GM18508 (cell line): ENCODE results near the gene ALS2.
"Not testable (repeated sequence)": the region's sequence is repeated elsewhere in the genome, so short reads cannot be mapped to it uniquely, and the experiment has no call there.

Experiments used
- ATAC-seq: cut with Tn5 transposase; IDR thresholded peaks from one replicate; pipeline ENCODE4 v1.9.1; 2021; ENCODE audit warnings: moderate number of reproducible peaks; ENCODE audit not compliant: insufficient read depth, unreplicated experiment

Gene ALS2

DNA sequence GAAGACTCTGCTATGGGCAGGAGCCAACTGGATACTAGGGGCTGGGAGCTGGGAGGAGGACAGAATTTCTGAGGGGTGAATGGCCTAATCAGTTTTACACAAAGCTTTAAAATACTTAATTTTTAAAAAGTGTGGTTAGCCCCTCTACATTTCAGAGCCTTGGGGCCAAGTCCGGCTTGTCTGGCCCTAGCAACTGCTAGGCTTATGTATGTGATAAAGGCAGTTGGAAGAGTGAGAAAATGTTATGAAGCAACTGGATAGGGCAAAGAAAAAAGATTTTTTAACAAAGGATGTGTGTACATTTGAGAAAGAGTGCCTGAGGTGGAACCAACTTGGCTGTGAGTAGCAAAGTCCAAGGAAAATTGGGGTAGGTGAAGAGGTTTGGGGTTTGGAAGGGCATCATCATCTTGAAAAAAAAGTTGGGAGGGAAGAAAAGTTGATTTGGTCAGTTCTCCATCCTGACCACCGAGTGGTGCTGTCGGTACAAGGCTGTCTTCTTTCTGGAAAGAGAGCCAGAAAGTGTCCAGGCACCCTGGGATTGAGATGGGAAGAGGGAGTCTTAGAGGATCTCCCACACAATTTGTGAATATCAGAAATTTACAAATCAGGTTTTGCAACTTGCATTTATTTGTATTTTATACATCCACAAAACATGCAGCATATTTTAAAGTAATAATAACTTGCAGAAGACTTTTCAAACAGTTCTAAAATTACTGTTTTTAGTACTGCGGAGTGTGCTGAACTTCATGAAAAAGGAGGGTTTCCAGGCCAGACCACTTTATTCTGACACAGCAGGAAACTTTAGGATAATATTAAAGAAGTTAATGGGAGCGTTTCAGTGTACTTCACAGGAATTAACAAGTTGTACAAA lies 15.1 kb upstream of the ALS2 start:
- no peak for ATAC-seq

DNA sequence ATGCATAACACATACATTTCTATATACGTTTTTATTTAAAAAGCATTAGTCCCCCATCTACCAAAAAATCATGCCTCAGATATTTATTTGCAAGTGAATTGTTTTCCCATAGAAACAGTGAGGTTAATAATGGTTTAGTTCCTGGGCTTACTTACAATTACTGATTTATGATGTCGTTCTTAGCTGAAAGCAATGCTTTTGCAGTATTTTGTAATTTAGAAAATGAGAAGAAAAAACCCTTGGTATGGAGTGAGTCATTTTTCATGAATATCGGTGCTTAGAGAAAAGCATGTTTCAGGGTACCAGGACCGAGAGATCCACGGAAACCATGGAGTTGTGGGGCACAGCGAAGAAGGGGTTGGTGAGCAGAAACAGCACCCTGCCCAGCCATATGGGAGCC lies 13.6 kb upstream of the ALS2 start:
- no peak for ATAC-seq

GRCh38 chr2:201793631-201794030 lies 12.9 kb upstream of the ALS2 start:
- ATAC-seq = no peak

DNA sequence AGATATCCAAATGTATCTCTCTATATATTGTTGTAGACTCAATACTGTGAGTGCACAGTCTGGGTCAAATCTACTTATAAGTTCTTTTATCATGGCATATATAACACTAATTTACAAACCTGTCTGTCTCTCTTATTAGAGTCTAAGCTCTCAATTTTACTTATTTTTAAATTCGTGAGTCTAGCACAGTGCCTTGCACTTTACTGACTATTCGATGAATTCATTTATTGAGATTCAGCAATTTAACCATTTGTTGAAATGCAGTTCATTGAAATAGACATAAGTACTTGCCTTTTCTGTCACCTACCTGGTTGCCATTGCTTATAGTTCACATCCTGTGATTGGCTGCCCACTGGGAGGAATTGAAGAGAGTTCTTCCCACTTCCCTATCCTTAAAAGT lies 10.3 kb upstream of the ALS2 start:
- ATAC-seq = no peak

DNA sequence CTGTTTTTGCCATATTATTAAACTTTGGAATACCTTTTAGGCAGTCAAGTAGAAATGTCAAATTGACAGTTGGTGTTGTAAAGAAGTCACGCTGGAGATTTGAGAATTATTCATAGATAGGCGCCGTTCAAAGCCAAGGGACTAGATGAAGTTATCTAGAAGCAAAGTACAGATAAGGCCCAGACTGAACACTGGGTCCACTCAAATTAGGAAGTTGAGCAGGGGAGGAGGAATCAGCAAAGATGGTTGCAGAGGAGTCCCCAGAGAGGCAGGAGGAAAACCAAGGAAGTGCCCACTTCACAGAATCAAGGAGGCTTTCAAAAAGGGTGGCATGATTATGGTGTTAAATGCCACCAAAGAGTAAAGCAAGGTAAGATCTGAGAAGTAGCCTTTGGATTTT lies 9.6 kb upstream of the ALS2 start:
- no peak for ATAC-seq

- no peak for ATAC-seq
Observed at GRCh38 chr2:201789395-201789794, 8.7 kb upstream of the ALS2 start.

GRCh38 chr2:201788371-201788770 lies 7.6 kb upstream of the ALS2 start:
- ATAC-seq = no peak

DNA sequence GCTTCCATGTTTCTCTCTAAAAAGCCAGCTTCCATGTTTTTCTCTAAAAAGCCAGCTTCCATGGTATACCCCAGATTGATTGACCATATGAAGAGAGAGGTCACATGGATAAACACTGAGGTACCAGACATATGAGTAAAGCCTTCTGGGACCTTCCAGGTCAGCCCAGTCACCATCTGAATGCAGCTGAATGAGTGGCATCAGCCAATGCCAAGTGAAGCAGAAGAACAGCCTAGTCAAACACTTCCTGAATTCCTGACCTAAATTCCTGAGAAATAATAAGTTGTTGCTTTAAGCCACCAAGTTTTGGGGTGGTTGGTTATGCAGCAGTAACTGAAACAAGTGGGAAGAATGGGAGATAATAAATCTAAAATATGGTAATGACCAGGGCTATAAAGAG lies 5.7 kb upstream of the ALS2 start:
- ATAC-seq = no peak

- no peak for ATAC-seq
Observed at GRCh38 chr2:201785135-201785534, 4.4 kb upstream of the ALS2 start.

DNA sequence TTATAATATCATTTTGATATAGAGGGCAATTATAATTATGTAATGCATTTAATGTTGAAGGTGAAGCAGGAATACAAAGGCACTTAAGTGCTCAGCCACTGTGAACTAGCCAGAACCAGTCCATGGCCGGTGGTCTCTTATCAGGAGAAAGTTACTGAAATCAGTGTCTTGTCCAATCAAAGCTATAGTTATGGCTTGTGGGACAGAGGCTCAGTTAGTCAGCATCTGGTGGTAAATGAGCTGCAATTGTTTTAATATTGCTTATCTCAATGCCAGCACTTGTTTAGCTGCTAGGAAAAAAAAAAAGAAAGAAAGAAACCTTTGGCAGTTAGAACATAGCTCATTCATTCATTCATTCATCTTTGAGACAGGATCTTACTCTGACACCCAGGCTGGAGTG lies 3.8 kb upstream of the ALS2 start:
- ATAC-seq = no peak

DNA sequence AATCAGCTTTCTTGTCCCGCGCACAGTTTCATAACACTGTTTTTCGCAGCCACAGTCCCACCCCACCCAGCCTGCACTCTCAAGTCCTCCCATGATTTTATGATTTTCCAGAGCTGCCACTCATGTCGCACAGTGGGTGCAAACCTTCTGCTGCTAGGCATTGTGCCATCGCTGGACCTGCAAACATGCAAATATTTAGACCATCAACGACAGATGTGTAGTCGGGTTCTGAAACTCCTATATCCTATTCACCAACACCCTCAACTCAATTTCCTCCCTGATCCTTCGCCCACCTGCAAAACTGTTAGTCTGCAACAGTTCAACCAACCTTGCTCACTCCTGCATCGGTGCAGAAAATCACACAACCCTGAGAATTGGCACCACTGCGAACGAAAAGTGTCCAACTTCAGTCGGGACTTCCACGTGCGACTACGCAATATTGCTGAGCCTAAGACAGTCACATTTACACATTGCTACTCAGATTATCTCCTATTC lies 871 bp upstream of the ALS2 start:
- ATAC-seq = no peak

- no peak for ATAC-seq
Observed at GRCh38 chr2:201779901-201780673, 646 bp downstream of the ALS2 start.

- no peak for ATAC-seq
Observed at GRCh38 chr2:201777869-201778268, 2.9 kb downstream of the ALS2 start.

DNA sequence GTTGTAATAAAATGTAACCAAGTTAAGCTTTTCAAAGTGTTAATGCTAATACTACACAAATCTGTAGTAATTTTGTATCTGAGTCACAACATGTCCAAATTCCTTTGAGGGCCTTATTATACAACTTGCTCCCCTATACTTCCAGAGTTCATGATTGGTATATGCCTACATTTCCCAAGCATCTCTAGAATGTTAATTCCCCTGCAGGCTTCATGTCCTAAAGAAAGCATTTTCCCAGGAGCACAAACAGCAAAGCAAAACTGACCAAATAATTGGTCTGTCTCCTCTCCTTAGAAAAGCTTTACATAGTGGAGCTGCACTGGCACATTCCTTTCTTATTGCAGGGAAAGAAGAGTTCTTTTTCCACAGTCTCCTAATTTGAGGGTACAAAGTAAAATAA lies 3.7 kb downstream of the ALS2 start:
- ATAC-seq = no peak

GRCh38 chr2:201775326-201775725 lies 5.4 kb downstream of the ALS2 start:
- ATAC-seq = no peak

DNA sequence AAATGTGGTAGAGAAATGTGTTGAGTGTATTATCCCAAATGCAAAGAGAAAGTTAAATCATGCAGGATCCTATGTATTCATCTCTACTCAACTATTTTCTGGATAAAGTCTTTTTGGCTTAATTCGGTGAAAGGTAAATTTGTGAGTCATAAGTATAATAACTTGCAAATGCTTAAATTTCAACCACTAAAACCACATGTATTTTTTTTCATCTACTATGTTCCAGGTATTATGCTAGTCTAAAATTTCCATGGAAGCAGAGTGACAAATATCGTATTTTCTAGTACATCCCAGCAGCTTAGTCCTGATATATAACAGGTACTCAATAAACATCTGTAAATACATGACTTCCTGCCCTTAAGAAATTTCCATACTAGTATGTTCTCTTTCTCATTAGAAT lies 6.2 kb downstream of the ALS2 start:
- no peak for ATAC-seq

DNA sequence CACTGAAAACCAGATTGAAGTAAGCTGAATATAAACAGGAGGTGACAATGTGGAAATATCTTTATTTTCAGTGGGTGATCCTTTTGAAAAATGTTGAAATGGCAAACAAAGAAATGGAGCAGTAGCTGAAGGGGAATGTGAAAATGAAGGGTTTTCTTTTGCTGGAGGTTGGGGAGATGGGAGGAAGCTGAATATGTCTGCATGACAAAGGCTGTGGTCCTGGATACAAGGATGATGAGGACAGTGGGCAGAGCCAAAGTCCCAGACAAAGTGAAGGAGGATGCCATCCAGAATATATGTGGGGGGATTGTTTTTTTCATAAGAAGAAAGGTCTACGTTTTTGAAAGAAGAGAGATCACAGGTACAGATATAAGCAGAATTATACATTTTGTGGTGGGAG lies 6.7 kb downstream of the ALS2 start:
- no peak for ATAC-seq

DNA sequence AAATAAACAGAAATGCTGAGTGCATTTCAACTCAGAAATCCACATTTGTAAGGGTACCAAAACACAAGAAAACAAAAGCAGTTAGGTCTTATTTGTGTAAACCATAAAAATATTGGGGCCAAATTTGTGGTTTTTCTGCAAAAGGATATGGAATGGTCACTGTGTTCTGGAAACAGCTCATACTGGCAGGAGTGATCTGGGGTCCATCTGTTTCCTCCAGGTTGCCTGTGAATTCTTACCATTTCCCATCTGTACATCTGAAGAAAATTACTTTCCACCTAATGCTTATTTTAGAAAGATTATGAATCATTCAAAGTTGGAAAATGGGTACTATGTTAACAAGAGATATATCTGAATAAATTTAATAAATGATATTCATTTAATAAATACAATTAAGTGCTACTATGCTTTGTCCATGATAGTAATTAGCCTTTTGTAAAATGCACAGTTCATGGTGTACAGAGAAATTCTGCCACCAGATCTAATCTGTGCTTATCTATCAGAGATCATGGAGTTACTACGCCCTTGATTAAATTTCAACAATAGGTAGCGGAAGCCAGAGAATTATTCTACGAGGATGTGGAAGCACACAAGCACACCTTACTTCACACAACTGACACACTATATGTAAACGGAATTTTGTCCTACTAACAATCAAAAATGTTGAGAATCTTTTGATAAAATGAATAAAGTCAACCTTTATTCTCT lies 10.9 kb downstream of the ALS2 start:
- ATAC-seq = no peak

GRCh38 chr2:201768918-201769317 lies 11.8 kb downstream of the ALS2 start:
- ATAC-seq = no peak

- no peak for ATAC-seq
Observed at GRCh38 chr2:201765799-201766198, 14.9 kb downstream of the ALS2 start.

DNA sequence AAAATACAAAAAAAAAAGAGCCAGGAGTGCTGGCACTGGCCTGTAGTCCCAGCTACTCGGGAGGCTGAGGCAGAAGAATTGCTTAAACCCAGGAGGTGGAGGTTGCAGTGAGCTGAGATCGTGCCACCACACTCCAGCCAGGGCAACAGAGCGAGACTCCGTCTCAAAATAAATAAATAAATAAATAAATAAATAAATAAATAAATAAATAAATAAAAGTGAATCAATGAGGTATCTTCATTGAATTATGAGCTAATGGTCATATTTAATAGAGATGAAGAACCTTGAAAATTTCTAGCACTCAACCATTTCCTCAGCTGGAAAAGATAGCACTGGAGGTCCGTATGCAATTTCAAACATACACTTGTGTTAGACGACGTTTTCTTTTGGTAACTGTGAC lies 16.3 kb downstream of the ALS2 start:
- ATAC-seq = not testable (repeated sequence)
